ENCODE measurements around the gene CCT5.
"Not testable (repeated sequence)": the region's sequence is repeated elsewhere in the genome, so short reads cannot be mapped to it uniquely, and the experiment has no call there.

CCT5 gene

GRCh38 chr5:10291692-10292339 is 41.7 kb downstream of the CCT5 start:
- no peak for DNase-seq (ENCODE audit: low read depth, low spot score)

GRCh38 chr5:10293907-10294662 is 44.0 kb downstream of the CCT5 start:
- H3K4me3 ChIP-seq (ENCODE audit: low read length), result no peak overlapping the region
- no peak for DNase-seq (ENCODE audit: low read depth, low spot score)

More at GRCh38 chr5:10291692-10292339, 41.7 kb downstream of the CCT5 start:
- no peak overlapping the region for H3K4me3 ChIP-seq (ENCODE audit: low read length)

GRCh38 chr5:10295619-10296326 is 45.7 kb downstream of the CCT5 start:
- no peak overlapping the region for H3K4me3 ChIP-seq (ENCODE audit: low read length)
- no peak for DNase-seq (ENCODE audit: low read depth, low spot score)

GRCh38 chr5:10297646-10298204 is 47.6 kb downstream of the CCT5 start:
- no peak for DNase-seq (ENCODE audit: low read depth, low spot score)
- no peak overlapping the region for H3K4me3 ChIP-seq (ENCODE audit: low read length)

- no peak for DNase-seq (ENCODE audit: low read depth, low spot score)
- H3K4me3 ChIP-seq (ENCODE audit: low read length), result no peak overlapping the region
These were observed 50.2 kb downstream of the CCT5 start for GRCh38 chr5:10300246-10300645.

- no peak for DNase-seq (ENCODE audit: low read depth, low spot score)
- H3K4me3 ChIP-seq (ENCODE audit: low read length), result no peak overlapping the region
These were observed 51.2 kb downstream of the CCT5 start for GRCh38 chr5:10301266-10301665.

GRCh38 chr5:10301842-10302610 is 51.9 kb downstream of the CCT5 start:
- H3K4me3 ChIP-seq (ENCODE audit: low read length), result no peak overlapping the region
- no peak for DNase-seq (ENCODE audit: low read depth, low spot score)

- no peak overlapping the region for H3K4me3 ChIP-seq (ENCODE audit: low read length)
- DNase-seq (ENCODE audit: low read depth, low spot score), result no peak
These were observed 53.1 kb downstream of the CCT5 start for GRCh38 chr5:10303201-10303600.

GRCh38 chr5:10303699-10304170 is 53.7 kb downstream of the CCT5 start:
- no peak overlapping the region for H3K4me3 ChIP-seq (ENCODE audit: low read length)
- DNase-seq (ENCODE audit: low read depth, low spot score), result no peak

GRCh38 chr5:10304932-10305331 is 54.9 kb downstream of the CCT5 start:
- H3K4me3 ChIP-seq (ENCODE audit: low read length), result no peak overlapping the region
- DNase-seq (ENCODE audit: low read depth, low spot score), result no peak

GRCh38 chr5:10306114-10306513 is 56.0 kb downstream of the CCT5 start:
- no peak overlapping the region for H3K4me3 ChIP-seq (ENCODE audit: low read length)
- no peak for DNase-seq (ENCODE audit: low read depth, low spot score)

- no peak for DNase-seq (ENCODE audit: low read depth, low spot score)
- H3K4me3 ChIP-seq (ENCODE audit: low read length), result no peak overlapping the region
These were observed 56.7 kb downstream of the CCT5 start for GRCh38 chr5:10306806-10307205.

GRCh38 chr5:10307206-10308148 is 57.4 kb downstream of the CCT5 start, which contains the start of gene CMBL:
CMBL (minus strand) TSS chr5:10307902; CDS start chr5:10290762, 17,140 bp downstream.
- no peak for DNase-seq (ENCODE audit: low read depth, low spot score)
- H3K4me3 ChIP-seq (ENCODE audit: low read length), result no peak within 1 kb of the TSS

GRCh38 chr5:10308844-10309243 is 58.8 kb downstream of the CCT5 start:
- H3K4me3 ChIP-seq (ENCODE audit: low read length), result no peak overlapping the region
- no peak for DNase-seq (ENCODE audit: low read depth, low spot score)

- no peak overlapping the region for H3K4me3 ChIP-seq (ENCODE audit: low read length)
- no peak for DNase-seq (ENCODE audit: low read depth, low spot score)
These were observed 60.1 kb downstream of the CCT5 start for GRCh38 chr5:10310066-10310779.

- not testable (repeated sequence) for H3K4me3 ChIP-seq (ENCODE audit: low read length); DNase-seq (ENCODE audit: low read depth, low spot score)
These were observed 60.9 kb downstream of the CCT5 start for GRCh38 chr5:10310835-10311570.

Data from Jurkat, Clone E6-1 (cell line).